ENCODE results near the gene RIMKLA.

The RIMKLA gene

DNA sequence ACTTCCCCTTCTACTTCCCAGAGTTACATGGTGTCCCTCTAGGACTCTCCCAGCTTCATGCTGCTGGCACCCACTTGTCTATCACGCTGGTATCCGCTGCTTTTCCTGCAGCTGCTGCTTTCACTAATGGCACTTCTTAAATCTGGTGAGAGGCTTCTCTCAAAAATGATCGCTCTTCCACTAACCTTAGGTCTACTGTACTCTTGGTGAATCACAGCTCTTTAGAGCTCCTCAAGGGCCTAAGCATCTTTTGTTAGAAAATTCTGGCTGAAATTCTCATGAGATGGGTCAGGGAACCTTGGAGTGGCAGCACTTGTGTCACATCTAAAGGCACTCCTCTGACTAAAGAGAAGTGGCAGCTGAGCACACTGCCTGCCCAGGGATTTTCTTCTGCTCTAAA lies 43.1 kb downstream of the RIMKLA start:
- Histone ChIP-seq H4K91ac (ENCODE audit: low read depth, low read length) (no peak overlapping the region), H3K9ac (ENCODE audit: low read length) (no peak overlapping the region), H3K4ac (ENCODE audit: low read depth, low read length) (no peak overlapping the region), H2BK120ac (ENCODE audit: insufficient read depth, low read length, poor library complexity) (no peak overlapping the region), H3K18ac (ENCODE audit: low read length) (no peak overlapping the region), H2BK12ac (ENCODE audit: low read length) (no peak overlapping the region), H3K4me2 (ENCODE audit: low read length) (no peak overlapping the region), H3K4me1 (ENCODE audit: control insufficient read depth in 1 of 2, insufficient read depth in 2 of 2, low read length in 2 of 2) (no peaks in the 10 kb centered on the region), H4K12ac (ENCODE audit: low read depth, low read length) (no peak overlapping the region), H3K23ac (ENCODE audit: low read length) (no peak overlapping the region), H3K14ac (ENCODE audit: low read length) (no peak overlapping the region), H3K27me3 (ENCODE audit: insufficient read depth, low read length) (no peaks in the 10 kb centered on the region), H3K36me3 (ENCODE audit: control insufficient read depth in 1 of 2, insufficient read depth in 2 of 2, low read length in 2 of 2) (no peaks in the 10 kb centered on the region), H2AK5ac (ENCODE audit: low read length) (no peak overlapping the region), H2AFZ (ENCODE audit: insufficient read depth, low read length, poor library complexity) (no peak overlapping the region), H3K4me3 (ENCODE audit: low read depth, low read length) (no peak overlapping the region), H3K27ac (ENCODE audit: low read depth, low read length) (no peak overlapping the region), H4K8ac (ENCODE audit: low read depth, low read length) (no peak overlapping the region), H2BK5ac (ENCODE audit: low read depth, low read length, poor library complexity) (no peak overlapping the region), H3K79me2 (ENCODE audit: control insufficient read depth, insufficient read depth, low read length, poor library complexity) (no peaks in the 10 kb centered on the region), H3K9me3 (ENCODE audit: insufficient read depth, low read depth, low read length) (no peaks in the 10 kb centered on the region), H3K79me1 (ENCODE audit: low read length) (no peaks in the 10 kb centered on the region)
- no CpG with 5 or more reads among the region's 3 CpGs for WGBS (ENCODE audit: extremely low coverage, insufficient coverage, insufficient read length)
- DNase-seq: peak; percentile 66 to 70

DNA sequence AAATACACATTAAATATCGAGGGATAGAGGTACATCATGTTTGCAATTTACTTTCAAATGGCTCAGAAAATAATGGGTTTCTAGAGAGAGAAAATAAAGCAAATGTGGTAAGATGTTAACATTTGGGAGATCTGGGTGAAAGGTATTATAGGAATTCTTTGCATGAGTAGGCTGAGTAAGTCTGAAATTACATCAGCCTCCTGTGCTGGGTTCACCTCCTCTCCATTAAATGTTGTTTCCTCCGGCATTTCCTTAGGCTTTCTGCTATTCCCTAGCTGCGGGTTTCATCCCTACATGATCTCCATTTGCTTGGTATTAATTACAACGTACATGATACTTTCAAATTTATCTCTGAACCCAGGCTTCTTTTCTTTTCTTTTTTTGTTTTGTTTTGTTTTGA lies 43.6 kb downstream of the RIMKLA start:
- Histone ChIP-seq H2BK12ac (ENCODE audit: low read length) (no peak overlapping the region), H2BK5ac (ENCODE audit: low read depth, low read length, poor library complexity) (no peak overlapping the region), H3K4me2 (ENCODE audit: low read length) (no peak overlapping the region), H3K4me1 (ENCODE audit: control insufficient read depth in 1 of 2, insufficient read depth in 2 of 2, low read length in 2 of 2) (no peaks in the 10 kb centered on the region), H4K8ac (ENCODE audit: low read depth, low read length) (no peak overlapping the region), H3K14ac (ENCODE audit: low read length) (no peak overlapping the region), H3K18ac (ENCODE audit: low read length) (no peak overlapping the region), H3K4ac (ENCODE audit: low read depth, low read length) (no peak overlapping the region), H2AK5ac (ENCODE audit: low read length) (no peak overlapping the region), H3K36me3 (ENCODE audit: control insufficient read depth in 1 of 2, insufficient read depth in 2 of 2, low read length in 2 of 2) (no peaks in the 10 kb centered on the region), H3K23ac (ENCODE audit: low read length) (no peak overlapping the region), H3K27ac (ENCODE audit: low read depth, low read length) (no peak overlapping the region), H3K79me2 (ENCODE audit: control insufficient read depth, insufficient read depth, low read length, poor library complexity) (no peaks in the 10 kb centered on the region), H3K27me3 (ENCODE audit: insufficient read depth, low read length) (no peaks in the 10 kb centered on the region), H3K9me3 (ENCODE audit: insufficient read depth, low read depth, low read length) (no peaks in the 10 kb centered on the region), H2AFZ (ENCODE audit: insufficient read depth, low read length, poor library complexity) (no peak overlapping the region), H3K9ac (ENCODE audit: low read length) (no peak overlapping the region), H2BK120ac (ENCODE audit: insufficient read depth, low read length, poor library complexity) (no peak overlapping the region), H4K91ac (ENCODE audit: low read depth, low read length) (no peak overlapping the region), H3K79me1 (ENCODE audit: low read length) (no peaks in the 10 kb centered on the region), H4K12ac (ENCODE audit: low read depth, low read length) (no peak overlapping the region), H3K4me3 (ENCODE audit: low read depth, low read length) (no peak overlapping the region)
- WGBS (ENCODE audit: extremely low coverage, insufficient coverage, insufficient read length): no CpG with 5 or more reads among the region's 4 CpGs
- DNase-seq: peak; percentile 52 to 87

DNA sequence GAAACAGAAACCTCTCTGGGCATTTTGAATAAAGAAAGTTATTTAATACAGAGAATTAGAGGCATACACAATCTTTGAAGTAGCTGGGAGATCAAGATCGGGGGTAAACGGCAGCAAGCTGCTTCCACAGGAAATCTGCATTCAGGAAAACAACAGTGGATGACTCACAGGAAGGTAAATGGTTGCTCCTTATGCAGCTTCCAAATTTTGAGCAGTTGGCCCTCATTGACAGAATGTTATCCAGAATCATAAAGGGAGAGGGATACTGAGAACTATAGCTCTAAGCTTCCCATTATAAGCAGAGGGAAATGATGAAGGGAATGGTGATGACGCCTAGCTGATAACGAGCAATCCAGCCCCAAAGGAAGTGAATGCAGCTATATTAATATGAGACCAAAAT lies 46.6 kb downstream of the RIMKLA start:
- H3K9ac ChIP-seq (ENCODE audit: low read length): no peak overlapping the region
- no peak overlapping the region for H2BK5ac ChIP-seq (ENCODE audit: low read depth, low read length, poor library complexity)
- H3K4ac ChIP-seq (ENCODE audit: low read depth, low read length): no peak overlapping the region
- no peaks in the 10 kb centered on the region for H3K4me1 ChIP-seq (ENCODE audit: control insufficient read depth in 1 of 2, insufficient read depth in 2 of 2, low read length in 2 of 2)
- no peak overlapping the region for H2BK12ac ChIP-seq (ENCODE audit: low read length)
- no peaks in the 10 kb centered on the region for H3K79me2 ChIP-seq (ENCODE audit: control insufficient read depth, insufficient read depth, low read length, poor library complexity)
- H4K12ac ChIP-seq (ENCODE audit: low read depth, low read length): no peak overlapping the region
- no peak overlapping the region for H2AK5ac ChIP-seq (ENCODE audit: low read length)
- H4K8ac ChIP-seq (ENCODE audit: low read depth, low read length): no peak overlapping the region
- no peak overlapping the region for H4K91ac ChIP-seq (ENCODE audit: low read depth, low read length)
- H3K36me3 ChIP-seq (ENCODE audit: control insufficient read depth in 1 of 2, insufficient read depth in 2 of 2, low read length in 2 of 2): no peaks in the 10 kb centered on the region
- H3K23ac ChIP-seq (ENCODE audit: low read length): no peak overlapping the region
- no CpG with 5 or more reads among the region's 4 CpGs for WGBS (ENCODE audit: extremely low coverage, insufficient coverage, insufficient read length)
- H3K27ac ChIP-seq (ENCODE audit: low read depth, low read length): no peak overlapping the region
- H3K18ac ChIP-seq (ENCODE audit: low read length): no peak overlapping the region
- no peaks in the 10 kb centered on the region for H3K9me3 ChIP-seq (ENCODE audit: insufficient read depth, low read depth, low read length)
- no peak overlapping the region for H3K14ac ChIP-seq (ENCODE audit: low read length)
- H2BK120ac ChIP-seq (ENCODE audit: insufficient read depth, low read length, poor library complexity): no peak overlapping the region
- H3K4me3 ChIP-seq (ENCODE audit: low read depth, low read length): no peak overlapping the region
- no peaks in the 10 kb centered on the region for H3K79me1 ChIP-seq (ENCODE audit: low read length)
- no peak overlapping the region for H3K4me2 ChIP-seq (ENCODE audit: low read length)
- DNase-seq: no peak
- no peaks in the 10 kb centered on the region for H3K27me3 ChIP-seq (ENCODE audit: insufficient read depth, low read length)
- H2AFZ ChIP-seq (ENCODE audit: insufficient read depth, low read length, poor library complexity): no peak overlapping the region

DNA sequence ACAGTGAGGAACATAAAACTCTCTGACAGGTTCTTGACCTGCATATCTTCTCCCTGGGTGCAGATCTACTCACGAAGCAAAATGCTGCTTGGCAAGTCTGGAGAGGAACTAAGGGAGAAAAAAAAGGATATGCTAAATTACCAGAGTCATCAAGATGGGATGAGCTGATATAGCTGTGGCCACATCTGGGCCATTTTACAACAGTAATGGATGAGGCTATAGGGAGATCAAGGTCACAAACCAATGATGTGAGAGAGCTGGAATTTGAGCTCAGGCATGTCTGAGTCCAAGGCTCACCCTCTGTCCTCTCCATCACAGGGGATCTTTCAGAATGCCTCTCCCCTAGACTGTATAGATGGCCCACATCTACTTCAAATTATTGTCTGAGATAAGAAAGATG lies 49.0 kb downstream of the RIMKLA start:
- no peak overlapping the region for H2AK5ac ChIP-seq (ENCODE audit: low read length)

More for the DNA sequence above, 49.0 kb downstream of the RIMKLA start:
- no peaks in the 10 kb centered on the region for H3K36me3 ChIP-seq (ENCODE audit: control insufficient read depth in 1 of 2, insufficient read depth in 2 of 2, low read length in 2 of 2)
- H4K12ac ChIP-seq (ENCODE audit: low read depth, low read length): no peak overlapping the region
- H3K18ac ChIP-seq (ENCODE audit: low read length): no peak overlapping the region
- no peak overlapping the region for H3K4ac ChIP-seq (ENCODE audit: low read depth, low read length)
- no peak overlapping the region for H2BK12ac ChIP-seq (ENCODE audit: low read length)
- no peaks in the 10 kb centered on the region for H3K79me2 ChIP-seq (ENCODE audit: control insufficient read depth, insufficient read depth, low read length, poor library complexity)
- peaks cover 0 to 7% of the 10 kb centered on the region in 2 experiments for H3K4me1 ChIP-seq (ENCODE audit: control insufficient read depth in 1 of 2, insufficient read depth in 2 of 2, low read length in 2 of 2)
- no peak overlapping the region for H3K4me2 ChIP-seq (ENCODE audit: low read length)
- DNase-seq: peak; percentile 84 to 90
- H2BK120ac ChIP-seq (ENCODE audit: insufficient read depth, low read length, poor library complexity): no peak overlapping the region
- H4K91ac ChIP-seq (ENCODE audit: low read depth, low read length): no peak overlapping the region
- H3K14ac ChIP-seq (ENCODE audit: low read length): no peak overlapping the region
- no peak overlapping the region for H3K4me3 ChIP-seq (ENCODE audit: low read depth, low read length)
- no peak overlapping the region for H3K9ac ChIP-seq (ENCODE audit: low read length)
- H3K23ac ChIP-seq (ENCODE audit: low read length): no peak overlapping the region
- no peaks in the 10 kb centered on the region for H3K27me3 ChIP-seq (ENCODE audit: insufficient read depth, low read length)
- no peak overlapping the region for H2BK5ac ChIP-seq (ENCODE audit: low read depth, low read length, poor library complexity)
- no peak overlapping the region for H4K8ac ChIP-seq (ENCODE audit: low read depth, low read length)
- H3K27ac ChIP-seq (ENCODE audit: low read depth, low read length): no peak overlapping the region
- no peak overlapping the region for H2AFZ ChIP-seq (ENCODE audit: insufficient read depth, low read length, poor library complexity)
- H3K9me3 ChIP-seq (ENCODE audit: insufficient read depth, low read depth, low read length): no peaks in the 10 kb centered on the region
- WGBS (ENCODE audit: extremely low coverage, insufficient coverage, insufficient read length): no CpG with 5 or more reads among the region's 1 CpG
- H3K79me1 ChIP-seq (ENCODE audit: low read length): no peaks in the 10 kb centered on the region

Measured in trophoblast cell (in vitro differentiated cells and primary cell).